Measurements from ENCODE around the gene SLC44A4.
"Not testable (repeated sequence)": the region's sequence is repeated elsewhere in the genome, so short reads cannot be mapped to it uniquely, and the experiment has no call there.

The SLC44A4 gene

GRCh38 chr6:31870385-31870921 is 8.3 kb downstream of the SLC44A4 start:
- no peaks in the 10 kb centered on the region for H3K79me2 ChIP-seq (ENCODE audit: control insufficient read depth, insufficient read depth, low read length, unreplicated experiment)
- H3K27ac ChIP-seq (ENCODE audit: low read depth, low read length): no peak overlapping the region

GRCh38 chr6:31869343-31869742 is 9.5 kb downstream of the SLC44A4 start:
- Histone ChIP-seq H3K27ac (ENCODE audit: low read depth, low read length) (no peak overlapping the region), H3K27me3 (ENCODE audit: insufficient read depth, low read length) (no peaks in the 10 kb centered on the region), H3K36me3 (ENCODE audit: insufficient read depth, low read length) (no peaks in the 10 kb centered on the region), H2AFZ (ENCODE audit: low read length, unreplicated experiment) (no peak overlapping the region), H3K4me3 (ENCODE audit: low read depth, low read length) (no peak overlapping the region), H3K79me2 (ENCODE audit: control insufficient read depth, insufficient read depth, low read length, unreplicated experiment) (no peaks in the 10 kb centered on the region), H3K4me1 (ENCODE audit: control insufficient read depth, insufficient read depth, low read length, unreplicated experiment) (no peaks in the 10 kb centered on the region)

More at GRCh38 chr6:31870385-31870921, 8.3 kb downstream of the SLC44A4 start:
- no peaks in the 10 kb centered on the region for H3K4me1 ChIP-seq (ENCODE audit: control insufficient read depth, insufficient read depth, low read length, unreplicated experiment)
- no peaks in the 10 kb centered on the region for H3K36me3 ChIP-seq (ENCODE audit: insufficient read depth, low read length)
- H3K4me3 ChIP-seq (ENCODE audit: low read depth, low read length): no peak overlapping the region
- no peaks in the 10 kb centered on the region for H3K27me3 ChIP-seq (ENCODE audit: insufficient read depth, low read length)
- H2AFZ ChIP-seq (ENCODE audit: low read length, unreplicated experiment): no peak overlapping the region

DNA sequence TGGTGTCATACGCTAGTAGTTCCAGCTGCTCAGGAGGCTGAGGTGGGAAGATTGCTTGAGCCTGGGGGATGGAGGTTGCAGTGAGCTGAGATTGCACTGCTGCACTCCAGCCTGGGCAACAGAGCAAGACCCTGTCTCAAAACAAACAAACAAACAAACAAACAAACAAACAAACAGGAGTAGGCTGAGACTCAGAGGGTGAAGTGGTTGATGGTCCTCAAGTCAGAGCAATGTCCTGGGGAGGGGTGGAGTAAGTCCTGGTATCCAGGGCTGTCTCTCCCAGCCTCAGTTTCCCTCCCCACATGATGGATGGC is 10.2 kb downstream of the SLC44A4 start:
- H3K79me2 ChIP-seq (ENCODE audit: control insufficient read depth, insufficient read depth, low read length, unreplicated experiment); H3K36me3 ChIP-seq (ENCODE audit: insufficient read depth, low read length); H3K27ac ChIP-seq (ENCODE audit: low read depth, low read length); H3K4me1 ChIP-seq (ENCODE audit: control insufficient read depth, insufficient read depth, low read length, unreplicated experiment); H2AFZ ChIP-seq (ENCODE audit: low read length, unreplicated experiment); H3K27me3 ChIP-seq (ENCODE audit: insufficient read depth, low read length); H3K4me3 ChIP-seq (ENCODE audit: low read depth, low read length): not testable (repeated sequence)

DNA sequence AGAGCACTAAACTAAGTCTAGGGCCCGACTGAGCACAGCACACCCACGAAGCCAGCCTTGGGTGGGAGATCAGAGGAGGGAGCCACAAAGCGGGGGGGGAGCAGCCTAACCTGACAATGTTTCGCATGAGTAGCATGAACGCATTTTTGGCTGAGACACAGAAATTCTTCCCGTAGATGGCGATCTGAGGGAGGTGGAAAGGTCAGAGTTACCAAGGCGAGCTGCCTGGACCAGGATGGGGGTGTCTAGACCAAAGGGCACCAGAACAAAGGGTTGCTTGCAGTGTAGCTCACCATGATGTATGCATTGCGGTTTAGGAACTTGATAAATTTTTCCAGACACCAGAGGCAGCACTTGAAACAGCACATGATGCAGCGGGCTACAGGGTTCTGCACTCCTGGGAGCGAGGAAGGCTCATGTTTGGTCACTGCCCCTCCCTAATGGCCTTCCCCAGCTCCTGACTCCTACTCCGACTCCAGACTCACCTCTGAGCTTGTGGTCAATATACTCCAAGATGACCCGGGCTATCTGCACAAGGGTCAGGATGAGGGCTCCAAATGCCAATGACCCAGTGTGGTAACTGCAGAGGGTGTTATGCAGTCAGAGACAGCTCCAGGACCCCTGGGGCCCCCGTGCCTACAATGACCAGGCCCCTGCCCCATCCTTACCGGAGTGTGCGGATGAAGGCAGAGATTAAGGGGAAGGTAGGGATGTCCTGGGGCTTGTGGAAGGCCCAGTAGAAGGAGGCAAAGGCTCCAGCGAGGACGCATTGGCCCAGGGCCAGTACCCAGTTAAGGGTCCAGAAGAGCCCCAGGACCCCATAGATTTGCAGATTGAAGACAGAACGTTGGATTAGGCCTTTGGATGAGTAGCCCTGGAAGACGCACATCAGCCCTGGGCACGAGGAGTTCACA is 13.3 kb downstream of the SLC44A4 start:
- H3K36me3 ChIP-seq (ENCODE audit: insufficient read depth, low read length): no peaks in the 10 kb centered on the region
- no peak overlapping the region for H3K27ac ChIP-seq (ENCODE audit: low read depth, low read length)
- H3K4me3 ChIP-seq (ENCODE audit: low read depth, low read length): no peak overlapping the region
- peaks cover 6% of the 10 kb centered on the region for H3K4me1 ChIP-seq (ENCODE audit: control insufficient read depth, insufficient read depth, low read length, unreplicated experiment)
- H3K79me2 ChIP-seq (ENCODE audit: control insufficient read depth, insufficient read depth, low read length, unreplicated experiment): peaks cover 7% of the 10 kb centered on the region
- H2AFZ ChIP-seq (ENCODE audit: low read length, unreplicated experiment): no peak overlapping the region
- H3K27me3 ChIP-seq (ENCODE audit: insufficient read depth, low read length): no peaks in the 10 kb centered on the region

DNA sequence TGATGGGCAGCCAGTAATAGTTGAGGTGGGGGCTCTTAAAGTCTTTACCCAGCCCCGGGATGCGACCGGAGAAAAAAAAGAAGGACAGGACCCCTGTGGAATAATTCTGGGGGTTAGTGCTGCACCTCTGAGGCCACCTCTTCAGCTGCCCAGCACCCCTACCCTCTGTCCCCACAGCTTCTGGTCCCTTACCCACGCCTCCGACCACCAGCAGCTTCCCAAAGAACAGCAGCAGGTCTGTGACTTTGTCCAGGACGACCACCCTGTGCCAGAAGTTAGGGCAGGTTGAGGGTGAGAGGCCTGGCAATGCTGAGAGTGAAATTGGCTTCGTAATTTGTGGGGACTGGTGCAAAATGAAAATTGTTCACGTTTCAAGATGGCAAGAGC is 14.0 kb downstream of the SLC44A4 start:
- Histone ChIP-seq H3K4me1 (ENCODE audit: control insufficient read depth, insufficient read depth, low read length, unreplicated experiment) (peaks cover 6% of the 10 kb centered on the region), H3K27me3 (ENCODE audit: insufficient read depth, low read length) (no peaks in the 10 kb centered on the region), H3K27ac (ENCODE audit: low read depth, low read length) (no peak overlapping the region), H2AFZ (ENCODE audit: low read length, unreplicated experiment) (no peak overlapping the region), H3K36me3 (ENCODE audit: insufficient read depth, low read length) (peaks cover 1% of the 10 kb centered on the region; the same call in 1 of the 2 replicates), H3K79me2 (ENCODE audit: control insufficient read depth, insufficient read depth, low read length, unreplicated experiment) (peaks cover 7% of the 10 kb centered on the region), H3K4me3 (ENCODE audit: low read depth, low read length) (no peak overlapping the region)

DNA sequence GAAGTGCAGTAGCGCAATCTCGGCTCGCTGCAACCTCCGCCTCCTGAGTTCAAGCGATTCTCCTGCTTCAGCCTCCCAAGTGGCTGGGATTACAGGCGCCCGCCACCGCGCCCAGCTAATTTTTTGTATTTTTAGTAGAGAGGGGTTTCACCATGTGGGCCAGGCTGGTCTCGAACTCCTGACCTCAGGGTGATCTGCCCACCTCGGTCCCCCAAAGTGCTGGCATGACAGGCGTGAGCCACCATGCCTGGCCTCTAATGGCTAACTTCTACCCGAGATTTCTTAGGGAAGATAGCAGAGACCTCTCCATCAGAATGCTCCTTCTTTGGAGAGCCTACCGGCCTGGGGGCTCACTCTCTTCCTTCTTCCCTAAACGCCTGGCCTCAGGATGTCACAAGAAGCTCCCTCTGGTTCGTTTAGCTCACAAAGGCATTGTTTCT is 14.7 kb downstream of the SLC44A4 start:
- H3K4me3 ChIP-seq (ENCODE audit: low read depth, low read length): peak overlapping the region; percentile 86
- H2AFZ ChIP-seq (ENCODE audit: low read length, unreplicated experiment): peak overlapping the region; percentile 88

GRCh38 chr6:31862344-31863235 is 16.2 kb downstream of the SLC44A4 start, which contains the start of gene NEU1:
Gene NEU1 (minus strand): TSS chr6:31862821. CDS start chr6:31862776, 45 bp downstream.
- Histone ChIP-seq H3K79me2 (ENCODE audit: control insufficient read depth, insufficient read depth, low read length, unreplicated experiment) (peaks cover 7% of the 10 kb centered on the region), H3K27ac (ENCODE audit: low read depth, low read length) (peak within 1 kb of the TSS; percentile 72), H2AFZ (ENCODE audit: low read length, unreplicated experiment) (peak within 1 kb of the TSS; percentile 88), H3K4me3 (ENCODE audit: low read depth, low read length) (peak within 1 kb of the TSS; percentile 86), H3K27me3 (ENCODE audit: insufficient read depth, low read length) (no peaks in the 10 kb centered on the region), H3K36me3 (ENCODE audit: insufficient read depth, low read length) (peaks cover 4% of the 10 kb centered on the region; the same call in 1 of the 2 replicates), H3K4me1 (ENCODE audit: control insufficient read depth, insufficient read depth, low read length, unreplicated experiment) (peaks cover 6% of the 10 kb centered on the region)

More for the DNA sequence above, 14.7 kb downstream of the SLC44A4 start:
- not testable (repeated sequence) for H3K79me2 ChIP-seq (ENCODE audit: control insufficient read depth, insufficient read depth, low read length, unreplicated experiment); H3K36me3 ChIP-seq (ENCODE audit: insufficient read depth, low read length); H3K27me3 ChIP-seq (ENCODE audit: insufficient read depth, low read length); H3K4me1 ChIP-seq (ENCODE audit: control insufficient read depth, insufficient read depth, low read length, unreplicated experiment)
- peak overlapping the region; percentile 72; the same call in 1 of the 2 replicates for H3K27ac ChIP-seq (ENCODE audit: low read depth, low read length)

GRCh38 chr6:31861919-31862343 is 16.9 kb downstream of the SLC44A4 start:
- H3K79me2 ChIP-seq (ENCODE audit: control insufficient read depth, insufficient read depth, low read length, unreplicated experiment): peaks cover 7% of the 10 kb centered on the region
- H3K36me3 ChIP-seq (ENCODE audit: insufficient read depth, low read length): peaks cover 4% of the 10 kb centered on the region; the same call in 1 of the 2 replicates
- peak overlapping the region; percentile 81 for H3K4me3 ChIP-seq (ENCODE audit: low read depth, low read length)
- H3K4me1 ChIP-seq (ENCODE audit: control insufficient read depth, insufficient read depth, low read length, unreplicated experiment): peaks cover 6% of the 10 kb centered on the region
- H3K27me3 ChIP-seq (ENCODE audit: insufficient read depth, low read length): no peaks in the 10 kb centered on the region
- H3K27ac ChIP-seq (ENCODE audit: low read depth, low read length): no peak overlapping the region
- H2AFZ ChIP-seq (ENCODE audit: low read length, unreplicated experiment): no peak overlapping the region

DNA sequence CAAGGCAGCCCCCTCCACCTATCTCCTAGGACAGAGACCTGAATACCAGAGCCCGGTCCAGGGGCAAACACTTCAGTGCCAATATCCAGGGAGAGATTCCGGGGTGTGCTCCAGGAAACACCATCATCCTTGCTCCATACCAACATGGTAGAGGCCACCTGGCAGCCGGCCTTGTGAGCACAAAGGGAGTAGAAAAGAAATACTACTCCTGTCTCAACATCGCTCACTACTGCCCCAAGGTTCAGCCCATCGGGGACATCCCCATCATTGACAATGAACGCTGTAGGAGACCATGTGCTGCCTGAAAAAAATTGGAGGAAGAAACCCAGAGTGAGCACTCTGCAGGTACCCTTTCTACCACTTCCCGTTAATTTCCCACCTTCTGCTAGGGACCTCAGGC is 17.6 kb downstream of the SLC44A4 start:
- no peaks in the 10 kb centered on the region for H3K27me3 ChIP-seq (ENCODE audit: insufficient read depth, low read length)
- peaks cover 7% of the 10 kb centered on the region for H3K79me2 ChIP-seq (ENCODE audit: control insufficient read depth, insufficient read depth, low read length, unreplicated experiment)
- H3K4me3 ChIP-seq (ENCODE audit: low read depth, low read length): peak overlapping the region; percentile 81
- peaks cover 4% of the 10 kb centered on the region; the same call in 1 of the 2 replicates for H3K36me3 ChIP-seq (ENCODE audit: insufficient read depth, low read length)
- H2AFZ ChIP-seq (ENCODE audit: low read length, unreplicated experiment): no peak overlapping the region
- H3K4me1 ChIP-seq (ENCODE audit: control insufficient read depth, insufficient read depth, low read length, unreplicated experiment): peaks cover 6% of the 10 kb centered on the region
- no peak overlapping the region for H3K27ac ChIP-seq (ENCODE audit: low read depth, low read length)

DNA sequence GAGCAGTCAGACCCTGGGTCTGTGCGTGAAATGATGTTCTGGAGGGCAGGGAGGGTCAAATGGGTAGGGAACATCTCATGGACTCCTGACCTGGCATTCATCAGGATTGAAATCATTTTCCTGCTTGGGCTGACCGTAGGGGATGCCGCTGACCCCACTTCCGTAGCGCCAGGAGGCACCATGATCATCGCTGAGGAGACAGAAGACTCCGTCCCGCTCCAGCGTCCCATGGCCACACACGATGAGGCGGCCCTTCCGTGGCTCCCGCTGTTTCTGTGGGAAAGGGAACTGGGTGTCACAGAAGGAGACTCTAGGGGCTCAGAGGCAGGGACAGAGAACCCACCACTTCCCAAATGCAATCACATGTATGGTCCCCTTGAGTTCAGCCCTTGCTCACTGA is 18.4 kb downstream of the SLC44A4 start:
- H3K36me3 ChIP-seq (ENCODE audit: insufficient read depth, low read length): peaks cover 4% of the 10 kb centered on the region; the same call in 1 of the 2 replicates
- H3K4me1 ChIP-seq (ENCODE audit: control insufficient read depth, insufficient read depth, low read length, unreplicated experiment): peaks cover 6% of the 10 kb centered on the region
- H3K79me2 ChIP-seq (ENCODE audit: control insufficient read depth, insufficient read depth, low read length, unreplicated experiment): peaks cover 7% of the 10 kb centered on the region
- H3K4me3 ChIP-seq (ENCODE audit: low read depth, low read length): no peak overlapping the region; the same call in 1 of the 2 replicates
- H3K27ac ChIP-seq (ENCODE audit: low read depth, low read length): no peak overlapping the region
- no peak overlapping the region for H2AFZ ChIP-seq (ENCODE audit: low read length, unreplicated experiment)
- no peaks in the 10 kb centered on the region for H3K27me3 ChIP-seq (ENCODE audit: insufficient read depth, low read length)

All from ACC112 (cell line).